GM12891 (cell line): ENCODE measurements around the gene PRRG4.

Experiments
- POLR2A ChIP-seq: IDR thresholded peaks from 2 replicates; pipeline ENCODE4 v1.6.1; 2011; ENCODE audit warnings: low read depth, low read length, control low read depth
- POLR2AphosphoS5 ChIP-seq: IDR thresholded peaks from 2 replicates; pipeline ENCODE4 v1.6.1; 2011; ENCODE audit warnings: low read depth, low read length, control low read depth
- SPI1 ChIP-seq: IDR thresholded peaks from 2 replicates; pipeline ENCODE4 v1.6.1; 2011; ENCODE audit warnings: low read depth, low read length, control low read depth
- TAF1 ChIP-seq: IDR thresholded peaks from 2 replicates; pipeline ENCODE4 v1.6.1; 2011; ENCODE audit warnings: low read depth, low read length, control low read depth

DNA sequence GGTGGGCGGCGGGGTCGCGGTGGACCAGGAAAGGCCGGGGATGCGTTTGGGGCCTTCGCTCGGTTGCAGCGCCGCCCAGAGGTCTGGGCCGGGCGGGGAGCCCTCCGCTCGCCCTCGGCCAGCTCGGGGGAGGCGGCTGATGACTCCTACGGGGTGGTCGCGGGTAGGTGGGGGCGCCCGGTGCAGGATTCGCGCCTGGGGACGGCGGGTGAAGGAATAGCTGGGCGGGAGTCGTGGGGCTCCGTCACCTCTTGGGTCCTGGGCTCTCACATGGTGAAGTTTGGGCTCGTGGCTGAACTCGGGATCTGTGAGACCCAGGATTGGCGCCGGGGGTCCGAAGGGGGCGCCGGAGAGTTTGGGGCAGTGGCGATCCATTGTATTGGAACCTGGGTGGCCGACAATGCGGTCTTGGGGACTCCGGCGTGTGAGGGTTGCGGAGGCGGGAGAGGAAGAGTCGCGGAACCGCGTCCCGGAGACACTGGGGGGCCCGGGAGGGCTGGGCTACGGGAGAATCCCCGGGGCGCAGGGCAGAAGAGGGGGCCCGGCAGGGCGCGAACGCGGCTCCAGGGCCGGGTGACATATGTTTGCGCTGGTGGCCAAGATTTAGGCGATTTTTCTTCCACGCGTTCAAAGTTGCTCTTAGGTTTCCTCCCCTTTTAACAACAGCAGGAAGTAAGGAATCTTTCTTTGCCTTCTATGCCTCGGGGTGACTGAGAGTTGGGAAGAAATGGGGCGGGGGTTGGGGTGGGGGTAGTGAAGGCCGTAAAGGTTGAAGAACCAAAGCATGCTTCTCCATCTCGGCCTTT is 63.8 kb downstream of the PRRG4 start:
- TF ChIP-seq POLR2AphosphoS5 (no peak; the same call in 1 of the 2 replicates), TAF1 (no peak), SPI1 (no peak), POLR2A (no peak)
